IMR-90 (cell line): ENCODE data around the gene ARHGAP23.

ENCODE experiments used
- CHD1 ChIP-seq: IDR thresholded peaks from 2 replicates; pipeline ENCODE4 v1.6.1; 2012; ENCODE audit warnings: low read depth, low read length, improper control_type of control experiment
- CTCF ChIP-seq: conservative IDR thresholded peaks from 2 replicates; pipeline ENCODE4 v1.5.1; 2012; ENCODE audit warnings: mild to moderate bottlenecking, low read depth, low read length, improper control_type of control experiment
- ELK1 ChIP-seq: fragments of 150-350 bp; IDR thresholded peaks from 2 replicates; pipeline ENCODE4 v1.6.1; 2016; ENCODE audit warnings: low read depth, mild to moderate bottlenecking, low read length, moderate library complexity, borderline replicate concordance
- MAZ ChIP-seq: IDR thresholded peaks from 2 replicates; pipeline ENCODE4 v1.6.1; 2012; ENCODE audit warnings: low read depth, mild to moderate bottlenecking, low read length, improper control_type of control experiment, moderate library complexity, borderline replicate concordance
- POLR2A ChIP-seq: IDR thresholded peaks from 2 replicates; pipeline ENCODE4 v1.6.1; 2012; ENCODE audit warnings: mild to moderate bottlenecking, low read depth, low read length
- RAD21 ChIP-seq: IDR thresholded peaks from 2 replicates; pipeline ENCODE4 v1.6.1; 2012; ENCODE audit warnings: low read length, improper control_type of control experiment
- RCOR1 ChIP-seq: IDR thresholded peaks from 2 replicates; pipeline ENCODE4 v1.6.1; 2012; ENCODE audit warnings: mild to moderate bottlenecking, low read length, improper control_type of control experiment; ENCODE audit not compliant: insufficient replicate concordance
- SMC3 ChIP-seq: fragments of 150-350 bp; IDR thresholded peaks from 2 replicates; pipeline ENCODE4 v1.6.1; 2016; ENCODE audit warnings: low read depth, mild to moderate bottlenecking, antibody characterized with exemption, low read length, moderate library complexity
- USF2 ChIP-seq: fragments of 150-350 bp; IDR thresholded peaks from 2 replicates; pipeline ENCODE4 v1.6.1; 2017; ENCODE audit warnings: mild to moderate bottlenecking, antibody characterized with exemption, low read length, low read depth

GRCh38 chr17:38439436-38439835 lies 11.2 kb downstream of the ARHGAP23 start:
- TF ChIP-seq CTCF (no peak), MAZ (no peak), POLR2A (no peak), RAD21 (no peak), ELK1 (no peak), SMC3 (no peak), RCOR1 (no peak), CHD1 (no peak), USF2 (no peak)
